B cell (primary cell): ENCODE results near the gene UBAC2. TPM values are rescaled to one million over a fixed set of nuclear protein-coding genes. Genes with fewer than 3 reads are reported as not detected.

Source experiments
- ATAC-seq: fragments of 200-7000 bp; cut with Tn5 transposase; one replicate; pipeline ENCODE4 v1.10.0; 2021; ENCODE audit warnings: low read depth, mild to moderate bottlenecking, moderate number of reproducible peaks, moderate library complexity
- CTCF ChIA-PET: fragments of 350-600 bp; sonication (Branson Sonifier 250); formaldehyde crosslinking; loops from one replicate; lab custom pipeline; 2021; ENCODE audit warnings: antibody characterized with exemption, inconsistent platforms; lab: Charles Lee
- POLR2A ChIA-PET: fragments of 350-600 bp; sonication (Branson Sonifier 250); formaldehyde crosslinking; loops from one replicate; lab custom pipeline; 2021; ENCODE audit warnings: antibody characterized with exemption; lab: Charles Lee
- DNase-seq: peaks from one replicate; pipeline ENCODE4 v3.0.0; 2013
- H2AFZ ChIP-seq: 2 replicates; pipeline ENCODE4 v1.6.1; 2012; ENCODE audit warnings: mild to moderate bottlenecking, low read depth, low read length; ENCODE audit not compliant: insufficient read depth, poor library complexity, severe bottlenecking
- H3K27ac ChIP-seq, 2 donors: 1 replicate in 1 of 2; 2 replicates in 1 of 2; pipeline ENCODE4 v1.5.1; 2012 to 2013; ENCODE audit warnings: low read length in 2 of 2, mild to moderate bottlenecking in 2 of 2, moderate library complexity in 1 of 2
- H3K27me3 ChIP-seq, 4 experiments: fragments of 200-600 bp in 1 of 4; sonication (generic) in 1 of 4; replicated peaks in 1 of 4; 1 replicate in 2 of 4; 2 replicates in 2 of 4; pipeline versions ENCODE4 v1.6.1 to v1.7.0; 2013 to 2016; ENCODE audit warnings: low read length in 3 of 4, mild to moderate bottlenecking in 2 of 4, mixed read lengths in 1 of 4, moderate library complexity in 1 of 4; ENCODE audit not compliant: insufficient read depth in 4 of 4, control insufficient read depth in 3 of 4; ENCODE audit errors: control extremely low read depth in 1 of 4
- H3K36me3 ChIP-seq, 2 experiments: replicated peaks in 1 of 2; 1 replicate in 1 of 2; 2 replicates in 1 of 2; pipeline versions ENCODE4 v1.6.1 to v1.7.1; 2013; ENCODE audit warnings: low read length in 1 of 2; ENCODE audit not compliant: insufficient read depth in 2 of 2, control insufficient read depth in 1 of 2; ENCODE audit errors: control extremely low read depth in 1 of 2, extremely low read depth in 1 of 2
- H3K4me1 ChIP-seq, 2 donors: fragments of 200-600 bp in 1 of 2; sonication (generic) in 1 of 2; 1 replicate in 1 of 2; 2 replicates in 1 of 2; pipeline versions ENCODE4 v1.5.1 to v1.6.1; 2013 to 2017; ENCODE audit warnings: low read length in 2 of 2; ENCODE audit not compliant: control insufficient read depth in 2 of 2, insufficient read depth in 2 of 2
- H3K4me2 ChIP-seq: replicated peaks from 2 replicates; pipeline ENCODE3; 2012; ENCODE audit warnings: mild to moderate bottlenecking, low read depth, low read length; ENCODE audit not compliant: poor library complexity, severe bottlenecking
- H3K4me3 ChIP-seq, 5 experiments: fragments of 200-600 bp in 1 of 5; sonication (generic) in 1 of 5; 1 replicate in 3 of 5; 2 replicates in 2 of 5; pipeline versions ENCODE4 v1.5.1 to v1.7.0; 2011 to 2016; ENCODE audit warnings: low read length in 4 of 5, mild to moderate bottlenecking in 4 of 5, low read depth in 2 of 5, control low read depth in 1 of 5, moderate library complexity in 1 of 5; ENCODE audit not compliant: insufficient read depth in 1 of 5; ENCODE audit errors: control extremely low read depth in 1 of 5, extremely low read depth in 1 of 5
- H3K79me2 ChIP-seq: fragments of 200-600 bp; sonication (generic); one replicate; pipeline ENCODE4 v1.6.0; 2016; ENCODE audit warnings: low read length; ENCODE audit not compliant: control insufficient read depth, insufficient read depth
- H3K9ac ChIP-seq: fragments of 200-600 bp; sonication (generic); 2 replicates; pipeline ENCODE4 v1.6.1; 2017; ENCODE audit warnings: mild to moderate bottlenecking, low read length, moderate library complexity
- H3K9me3 ChIP-seq, 3 donors: one replicate each; pipeline versions ENCODE4 v1.6.1 to v1.7.1; 2013; ENCODE audit warnings: low read length in 2 of 3; ENCODE audit not compliant: control insufficient read depth in 2 of 3, insufficient read depth in 1 of 3; ENCODE audit errors: control extremely low read depth in 1 of 3
- H4K20me1 ChIP-seq: 2 replicates; pipeline ENCODE4 v1.6.0; 2012; ENCODE audit warnings: mild to moderate bottlenecking, low read length; ENCODE audit not compliant: insufficient read depth, control insufficient read depth, poor library complexity, severe bottlenecking
- H3K27ac Mint-ChIP-seq: one replicate; pipeline ENCODE4 v1.8.0; 2021; ENCODE audit warnings: mixed read lengths
- H3K27me3 Mint-ChIP-seq: one replicate; pipeline ENCODE4 v1.8.0; 2021; ENCODE audit warnings: mixed read lengths
- H3K4me1 Mint-ChIP-seq: one replicate; pipeline ENCODE4 v1.8.0; 2021; ENCODE audit warnings: mixed read lengths
- H3K4me3 Mint-ChIP-seq: one replicate; pipeline ENCODE4 v1.8.0; 2021; ENCODE audit warnings: mixed read lengths
- H3K9me3 Mint-ChIP-seq: one replicate; pipeline ENCODE4 v1.8.0; 2022; ENCODE audit warnings: mixed read lengths; ENCODE audit not compliant: insufficient read depth
- CTCF ChIP-seq: fragments of 200-600 bp; IDR thresholded peaks from one replicate; pipeline ENCODE4 v1.8.0; 2022; ENCODE audit warnings: antibody characterized with exemption, mild to moderate bottlenecking
- EZH2 ChIP-seq: IDR thresholded peaks from 2 replicates; pipeline ENCODE4 v1.6.1; 2012; ENCODE audit warnings: borderline replicate concordance, low read depth, mild to moderate bottlenecking, moderate library complexity, low read length; ENCODE audit not compliant: insufficient read depth, poor library complexity, severe bottlenecking
- WGBS: methylation state at CpG from one replicate; pipeline ENCODE4 v1.1.5; 2013; ENCODE audit warnings: missing lambda C conversion rate; ENCODE audit not compliant: insufficient coverage; 5-methylcytosine and 5-hydroxymethylcytosine counted together
- intact Hi-C: fragments of 100-400 bp; cut with micrococcal nuclease; formaldehyde crosslinking; loops from one replicate; pipeline ENCODE4 v1.10.0; 2022
- polyA plus RNA-seq: library from polyadenylated mRNA; depleted of rRNA; stranded (reverse); fragments of >200 nt; gene quantifications from 2 replicates; pipeline ENCODE4 v1.2.3, GENCODE V29; 2012
- total RNA-seq, 2 donors: library from RNA; stranded (reverse); fragments of 120-200 nt in 1 of 2; gene quantifications; 1 replicate in 1 of 2; 2 replicates in 1 of 2; pipeline versions ENCODE4 v1.2.3 to v1.2.4, GENCODE V29; 2013 to 2022

UBAC2 gene
- total and polyA plus RNA-seq, 2 donors (not counting 1 experiment from before 2014, with no cell fraction given): 56.3 to 60.8 TPM

GRCh38 chr13:99176309-99177276 is 24.1 kb upstream of the UBAC2 start:
- 19% methylated on average over 18 of the region's 24 CpGs for WGBS
- Mint-ChIP-seq H3K27ac (peak overlapping the region; percentile 72), H3K4me3 (peak overlapping the region; percentile 58), H3K4me1 (peaks cover 39% of the 10 kb centered on the region), H3K27me3 (no peaks in the 10 kb centered on the region), H3K9me3 (no peaks in the 10 kb centered on the region)
- POLR2A ChIA-PET: interaction anchor here (0.6 to 2.6 kb wide), 10 partner anchors 20 to 1809 kb away, joined by 3 to 10 read pairs (median 6); no protein-coding TSS in a partner anchor
- Histone ChIP-seq H3K4me3 (no peak overlapping the region), H3K4me2 (peak overlapping the region; percentile 61), H4K20me1 (no peaks in the 10 kb centered on the region), H3K4me1 (peaks cover 37 to 43% of the 10 kb centered on the region in 2 donors), H3K9me3 (no peaks in the 10 kb centered on the region), H3K36me3 (no peaks in the 10 kb centered on the region), H3K9ac (peak overlapping the region; percentile 5), H2AFZ (peak overlapping the region; percentile 64), H3K27ac (no peak overlapping the region), H3K27me3 (no peaks in the 10 kb centered on the region), H3K79me2 (peaks cover 6% of the 10 kb centered on the region)
- peak; percentile 84 for ATAC-seq
- DNase-seq: peak; percentile 88
- intact Hi-C loops: loop anchor here (1.0 to 10.0 kb wide), 7 partner anchors 20 to 1338 kb away; no protein-coding TSS in a partner anchor
- CTCF ChIA-PET: interaction anchor here (0.7 to 20.1 kb wide), 69 partner anchors 9 to 1341 kb away, joined by 3 to 661 read pairs (median 4); partner anchors contain the start of genes GPR18, GPR183 and UBAC2
- TF ChIP-seq CTCF (peak; percentile 96), EZH2 (no peak)
